HUES6 (cell line): ENCODE data around the gene ARHGDIB.

Source experiments
- H3K27ac ChIP-seq: 2 replicates; pipeline ENCODE4 v1.7.0; 2013; ENCODE audit warnings: low read depth, mild to moderate bottlenecking, low read length, inconsistent platforms
- H3K27me3 ChIP-seq: 2 replicates; pipeline ENCODE4 v1.6.1; 2013; ENCODE audit warnings: low read length; ENCODE audit not compliant: control insufficient read depth, insufficient read depth
- H3K36me3 ChIP-seq: 2 replicates; pipeline ENCODE4 v1.6.1; 2013; ENCODE audit warnings: low read length; ENCODE audit not compliant: control insufficient read depth, insufficient read depth
- H3K4me1 ChIP-seq: 2 replicates; pipeline ENCODE4 v1.6.1; 2013; ENCODE audit warnings: low read length; ENCODE audit not compliant: control insufficient read depth, insufficient read depth
- H3K4me3 ChIP-seq: 2 replicates; pipeline ENCODE4 v1.5.1; 2013; ENCODE audit warnings: low read depth, low read length
- H3K9ac ChIP-seq: one replicate; pipeline ENCODE4 v1.6.1; 2013; ENCODE audit warnings: mild to moderate bottlenecking, low read length
- H3K9me3 ChIP-seq: 2 replicates; pipeline ENCODE4 v1.6.1; 2013; ENCODE audit warnings: low read depth, low read length; ENCODE audit not compliant: control insufficient read depth, insufficient read depth

The ARHGDIB gene

DNA sequence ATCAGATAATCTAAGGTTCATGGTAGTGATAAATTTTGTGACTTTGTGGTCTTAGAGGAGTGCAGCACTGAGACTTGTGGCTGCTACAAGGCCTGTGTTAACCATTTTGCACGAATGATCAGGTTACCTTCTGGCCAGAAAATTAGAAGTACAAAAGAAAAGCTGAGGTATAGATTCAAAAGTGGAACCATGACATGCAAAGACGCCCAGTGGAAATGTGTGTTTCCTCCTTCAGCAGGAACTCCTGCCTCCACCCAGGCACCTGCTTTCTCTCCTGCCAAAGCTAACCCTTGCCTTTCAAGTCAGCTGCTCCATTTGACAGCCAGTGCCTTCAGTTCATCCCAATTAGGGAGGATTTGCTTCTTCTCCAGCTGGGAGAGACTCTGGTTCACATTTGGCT, 21.6 kb upstream of the ARHGDIB start:
- no peaks in the 10 kb centered on the region for H3K4me1 ChIP-seq

DNA sequence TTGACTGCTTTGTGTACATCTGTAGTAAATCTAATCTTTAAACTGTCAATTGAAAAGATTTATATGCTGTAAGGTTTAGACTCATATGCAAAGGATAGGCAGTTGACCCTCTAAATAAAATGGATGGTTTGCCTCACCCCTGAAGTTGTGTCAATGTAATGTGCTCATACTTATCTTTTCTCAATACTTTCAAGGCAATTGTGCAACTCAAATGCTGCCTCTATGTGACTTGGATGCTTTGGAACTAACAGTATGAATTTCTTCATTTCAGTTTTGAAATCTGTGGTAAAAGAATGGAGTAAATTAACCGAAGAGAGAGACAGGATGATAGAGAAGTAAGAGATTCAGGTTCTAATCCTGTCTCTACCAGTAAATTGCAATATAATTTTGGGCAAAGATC, 21.2 kb upstream of the ARHGDIB start:
- no peaks in the 10 kb centered on the region for H3K36me3 ChIP-seq
- no peak overlapping the region for H3K9ac ChIP-seq
- no peaks in the 10 kb centered on the region for H3K9me3 ChIP-seq
- no peaks in the 10 kb centered on the region for H3K4me1 ChIP-seq
- no peaks in the 10 kb centered on the region for H3K27me3 ChIP-seq
- H3K27ac ChIP-seq: no peak overlapping the region
- no peak overlapping the region for H3K4me3 ChIP-seq

More for the DNA sequence above, 21.6 kb upstream of the ARHGDIB start:
- Histone ChIP-seq H3K4me3 (no peak overlapping the region), H3K27ac (no peak overlapping the region), H3K9ac (no peak overlapping the region), H3K36me3 (no peaks in the 10 kb centered on the region), H3K27me3 (no peaks in the 10 kb centered on the region), H3K9me3 (no peaks in the 10 kb centered on the region)

DNA sequence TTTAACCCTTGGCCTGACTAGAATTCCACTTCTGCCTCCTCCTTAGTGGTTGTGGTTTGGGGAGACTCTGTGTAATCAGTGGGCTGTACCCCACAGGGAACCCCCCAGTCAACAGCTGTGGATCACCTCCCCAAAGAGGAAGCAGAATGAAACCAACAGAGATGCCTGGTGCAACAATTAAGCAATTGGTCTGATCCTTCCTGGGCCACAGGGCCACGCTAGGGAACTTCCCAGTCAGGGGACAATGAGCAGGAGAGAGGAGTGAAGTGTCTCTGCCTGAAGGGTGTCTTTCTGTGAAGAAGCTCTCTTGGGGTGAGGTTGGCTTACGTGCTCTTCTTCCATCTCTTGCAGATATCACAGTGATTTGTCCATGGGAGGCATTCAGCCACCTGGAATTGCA, 19.6 kb upstream of the ARHGDIB start:
- Histone ChIP-seq H3K9me3 (no peaks in the 10 kb centered on the region), H3K4me3 (no peak overlapping the region), H3K27ac (no peak overlapping the region), H3K4me1 (no peaks in the 10 kb centered on the region), H3K9ac (no peak overlapping the region), H3K27me3 (no peaks in the 10 kb centered on the region), H3K36me3 (no peaks in the 10 kb centered on the region)

DNA sequence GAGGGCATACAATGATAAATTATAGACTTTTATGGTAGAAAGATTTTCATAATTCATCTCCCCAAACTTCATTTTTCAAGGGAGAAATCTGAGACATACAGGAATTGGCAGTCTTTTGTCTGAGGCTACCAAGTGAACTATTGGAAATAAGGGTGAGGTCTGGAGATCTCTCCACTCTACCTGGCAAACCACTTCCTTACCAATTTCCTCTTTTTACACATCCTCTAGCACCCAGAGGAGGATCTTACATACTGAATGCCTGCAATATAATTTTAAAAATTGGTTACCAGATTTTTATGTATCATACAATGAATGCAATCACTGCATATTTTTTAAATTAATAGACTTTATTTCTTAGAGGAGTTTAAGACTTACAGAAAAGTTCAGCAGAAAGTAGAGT, 18.1 kb upstream of the ARHGDIB start:
- Histone ChIP-seq H3K4me1 (no peaks in the 10 kb centered on the region), H3K4me3 (no peak overlapping the region), H3K27ac (no peak overlapping the region), H3K9ac (no peak overlapping the region), H3K27me3 (no peaks in the 10 kb centered on the region), H3K9me3 (no peaks in the 10 kb centered on the region), H3K36me3 (no peaks in the 10 kb centered on the region)

DNA sequence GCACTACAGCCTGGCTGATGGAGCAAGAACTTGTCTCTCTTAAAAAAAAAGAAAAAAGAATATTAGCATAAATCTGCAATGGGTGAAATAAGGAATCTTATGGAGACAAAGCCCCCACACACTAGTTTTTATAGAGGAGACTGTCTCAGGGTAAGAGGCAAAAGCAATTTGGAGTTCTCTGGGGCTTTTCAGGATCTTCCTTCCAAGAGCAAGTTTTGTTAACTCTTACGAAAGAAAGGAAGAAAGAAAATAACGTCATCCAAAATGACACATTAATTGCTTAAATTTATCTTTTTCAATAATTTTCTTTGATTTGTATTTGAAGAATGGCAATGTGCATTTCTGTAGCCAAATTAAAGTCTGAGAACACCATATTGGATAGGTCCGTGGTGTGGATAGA, 15.3 kb upstream of the ARHGDIB start:
- no peaks in the 10 kb centered on the region for H3K9me3 ChIP-seq
- no peak overlapping the region for H3K27ac ChIP-seq
- H3K4me1 ChIP-seq: no peaks in the 10 kb centered on the region
- no peaks in the 10 kb centered on the region for H3K27me3 ChIP-seq
- H3K9ac ChIP-seq: no peak overlapping the region
- no peak overlapping the region for H3K4me3 ChIP-seq
- H3K36me3 ChIP-seq: no peaks in the 10 kb centered on the region

DNA sequence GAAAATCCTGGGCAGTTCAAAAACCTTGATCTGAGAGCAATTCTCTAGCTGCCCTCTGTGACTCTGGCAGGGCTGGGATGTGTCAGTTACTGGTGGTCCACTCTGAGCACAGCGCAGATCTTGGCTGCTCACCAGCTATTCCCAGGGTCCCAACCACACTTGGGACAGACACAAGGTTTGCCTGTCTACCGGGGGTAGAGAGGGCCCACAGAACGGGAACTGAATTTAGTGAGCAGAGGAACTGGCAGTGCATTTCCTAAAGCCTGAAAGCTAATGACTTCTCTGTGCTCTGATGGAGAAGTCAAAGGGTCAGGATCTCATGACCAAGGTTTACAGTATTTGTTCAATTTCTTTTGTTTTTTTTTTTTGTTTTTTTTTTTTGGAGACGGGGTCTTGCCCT, 14.1 kb upstream of the ARHGDIB start:
- Histone ChIP-seq H3K36me3 (no peaks in the 10 kb centered on the region), H3K4me3 (no peak overlapping the region), H3K9me3 (no peaks in the 10 kb centered on the region), H3K9ac (no peak overlapping the region), H3K27me3 (no peaks in the 10 kb centered on the region), H3K4me1 (no peaks in the 10 kb centered on the region), H3K27ac (no peak overlapping the region)

DNA sequence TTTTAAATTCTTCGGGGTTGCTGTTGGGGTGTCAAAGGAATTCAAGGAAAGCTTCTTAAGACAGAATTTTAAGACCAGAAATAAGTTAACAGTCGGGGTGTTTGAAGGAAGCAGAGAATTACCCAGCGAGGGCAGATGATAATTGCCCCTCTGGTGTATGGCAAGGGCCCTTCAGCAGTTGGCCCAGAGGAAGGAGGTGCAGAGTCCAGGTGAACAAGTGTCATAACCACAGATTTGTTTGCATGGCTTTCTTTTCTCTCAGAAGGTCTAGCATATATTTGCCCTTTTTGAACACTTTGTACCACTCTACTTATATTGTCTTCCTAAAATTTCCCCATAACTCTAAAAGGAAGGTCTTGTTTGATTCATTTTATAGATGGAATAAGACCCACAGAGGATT, 13.2 kb upstream of the ARHGDIB start:
- Histone ChIP-seq H3K27ac (no peak overlapping the region), H3K9ac (no peak overlapping the region), H3K4me1 (no peaks in the 10 kb centered on the region), H3K9me3 (no peaks in the 10 kb centered on the region), H3K4me3 (no peak overlapping the region), H3K36me3 (no peaks in the 10 kb centered on the region), H3K27me3 (no peaks in the 10 kb centered on the region)

DNA sequence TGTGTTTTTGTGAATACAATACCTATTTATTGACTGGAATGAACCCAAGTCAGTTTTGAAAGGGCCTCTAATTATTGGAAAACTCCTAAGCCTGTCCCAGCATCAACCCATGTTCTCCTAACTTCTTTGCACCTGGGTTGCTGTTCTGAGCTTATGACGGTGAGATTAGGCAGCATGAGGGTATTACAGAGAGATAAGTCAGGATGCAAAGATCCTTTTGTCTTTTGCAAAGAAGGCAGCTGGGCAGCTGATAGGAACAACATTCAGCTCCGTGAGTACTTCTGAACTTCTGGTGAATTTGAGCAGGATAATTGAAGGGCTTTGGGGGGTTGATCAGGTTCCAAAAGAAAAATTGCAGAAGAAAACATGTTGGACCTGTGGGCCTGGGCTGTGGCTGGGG, 11.4 kb upstream of the ARHGDIB start, which contains the start of gene PDE6H:
Gene PDE6H (plus strand): TSS at position 227 of the 400 bp plus-strand sequence. CDS start 4,971 bp downstream, outside the sequence.
- H3K4me3 ChIP-seq: no peak within 1 kb of the TSS
- no peaks in the 10 kb centered on the region for H3K4me1 ChIP-seq
- H3K27me3 ChIP-seq: no peaks in the 10 kb centered on the region
- no peaks in the 10 kb centered on the region for H3K9me3 ChIP-seq
- H3K27ac ChIP-seq: no peak within 1 kb of the TSS
- H3K36me3 ChIP-seq: no peaks in the 10 kb centered on the region
- H3K9ac ChIP-seq: no peak within 1 kb of the TSS

DNA sequence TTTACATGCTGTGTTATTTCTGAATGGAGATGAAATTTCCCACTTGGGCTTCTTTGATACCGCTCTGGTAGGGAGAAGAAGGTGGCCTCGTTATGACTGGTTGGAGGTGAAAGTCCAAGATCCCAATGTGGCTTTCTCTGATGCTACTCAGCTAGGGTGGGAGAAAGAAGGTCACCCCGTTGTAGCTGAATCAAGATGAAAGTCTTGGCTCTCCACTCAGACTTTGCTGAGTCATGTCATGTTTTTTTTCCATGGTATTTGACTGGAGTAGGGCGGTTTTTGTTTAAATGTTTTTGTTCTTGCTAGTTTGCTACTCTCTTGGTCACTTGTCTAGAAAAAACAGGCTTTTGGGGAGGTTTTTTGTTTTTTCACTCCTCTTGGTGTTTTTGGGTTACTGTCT, 9.1 kb upstream of the ARHGDIB start:
- Histone ChIP-seq H3K27me3 (no peaks in the 10 kb centered on the region), H3K27ac (no peak overlapping the region), H3K36me3 (no peaks in the 10 kb centered on the region), H3K4me3 (no peak overlapping the region), H3K4me1 (no peaks in the 10 kb centered on the region), H3K9ac (no peak overlapping the region), H3K9me3 (no peaks in the 10 kb centered on the region)

DNA sequence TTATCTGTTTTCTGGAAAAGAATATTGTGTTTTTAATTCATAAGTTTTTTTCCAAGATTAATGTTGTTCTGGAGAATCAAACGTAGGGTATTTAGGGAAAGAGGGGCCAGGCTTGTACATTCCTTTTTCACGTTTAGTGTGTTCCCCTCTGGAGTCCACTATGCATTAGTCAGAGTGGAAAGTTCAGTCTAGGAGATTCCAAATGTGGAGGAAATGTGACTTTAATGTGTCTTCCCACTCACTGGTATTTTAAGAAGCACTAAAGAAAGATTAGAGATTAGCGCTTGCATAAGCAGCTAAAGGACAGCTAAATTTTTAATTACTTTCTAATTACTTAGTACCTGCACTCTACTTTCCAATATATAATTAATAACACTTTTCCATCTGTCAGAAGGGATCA, 7.1 kb upstream of the ARHGDIB start:
- no peak overlapping the region for H3K27ac ChIP-seq
- no peak overlapping the region for H3K9ac ChIP-seq
- no peaks in the 10 kb centered on the region for H3K9me3 ChIP-seq
- H3K4me1 ChIP-seq: no peaks in the 10 kb centered on the region
- no peak overlapping the region for H3K4me3 ChIP-seq
- H3K36me3 ChIP-seq: no peaks in the 10 kb centered on the region
- no peaks in the 10 kb centered on the region for H3K27me3 ChIP-seq

DNA sequence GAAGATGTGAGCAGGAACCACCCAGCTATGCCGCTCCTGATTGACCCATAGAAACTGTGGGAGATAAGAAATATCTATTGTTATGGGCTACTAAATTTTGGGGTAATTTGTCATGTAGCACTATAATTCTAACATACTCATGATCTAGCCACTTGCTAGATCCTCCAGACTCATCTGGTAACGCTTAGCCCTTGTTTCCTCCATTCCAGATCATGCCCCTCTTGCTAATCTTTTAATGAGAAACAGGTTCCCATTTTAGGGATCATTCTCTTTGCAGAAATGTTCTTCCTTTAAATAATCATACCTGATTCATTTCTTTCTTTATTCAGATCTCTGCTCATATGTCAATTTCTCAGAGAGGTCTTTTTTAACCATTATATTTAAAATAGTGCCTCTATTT, 3.8 kb upstream of the ARHGDIB start:
- no peak overlapping the region for H3K27ac ChIP-seq

DNA sequence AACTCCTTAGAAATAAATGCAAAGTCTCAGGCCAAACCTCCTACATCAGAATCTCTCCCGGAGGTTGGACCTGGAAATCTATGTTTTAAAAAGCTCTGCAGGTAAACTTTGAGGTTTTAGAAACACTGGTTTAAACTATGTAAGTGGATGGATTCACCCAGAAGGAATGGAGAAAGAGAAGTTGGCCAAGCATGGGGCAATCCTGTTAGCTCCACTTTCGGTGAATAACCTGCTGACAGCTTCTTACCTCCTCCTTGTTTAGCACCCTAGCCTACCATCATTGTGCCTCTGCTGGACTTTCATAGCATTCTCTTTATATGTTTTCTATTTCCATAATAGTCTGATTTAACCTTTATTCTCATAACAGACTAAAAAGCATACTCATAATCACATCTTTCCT, 3.0 kb upstream of the ARHGDIB start:
- H3K36me3 ChIP-seq: no peaks in the 10 kb centered on the region
- H3K27me3 ChIP-seq: no peaks in the 10 kb centered on the region
- no peak overlapping the region for H3K27ac ChIP-seq
- H3K4me3 ChIP-seq: no peak overlapping the region
- H3K4me1 ChIP-seq: 0 out of 2 replicates have a peak, but pooled peaks cover 7% of the 10 kb centered on the region
- no peak overlapping the region for H3K9ac ChIP-seq
- no peaks in the 10 kb centered on the region for H3K9me3 ChIP-seq

More for the DNA sequence above, 3.8 kb upstream of the ARHGDIB start:
- H3K9ac ChIP-seq: no peak overlapping the region
- H3K4me3 ChIP-seq: no peak overlapping the region
- H3K36me3 ChIP-seq: no peaks in the 10 kb centered on the region
- H3K27me3 ChIP-seq: no peaks in the 10 kb centered on the region
- 0 out of 2 replicates have a peak, but pooled peaks cover 7% of the 10 kb centered on the region for H3K4me1 ChIP-seq
- no peaks in the 10 kb centered on the region for H3K9me3 ChIP-seq
